NK-92 (cell line): ENCODE data around the gene SEMA3D.

ENCODE experiments used
- DNase-seq: peaks from one replicate; lab custom pipeline; 2025; ENCODE audit not compliant: unreplicated experiment; lab: John Stamatoyannopoulos, UW

Gene SEMA3D

GRCh38 chr7:85186521-85187241 lies at the start of gene SEMA3D:
SEMA3D (minus strand) TSS chr7:85187056; CDS start chr7:85121891, 65,165 bp downstream.
- no peak for DNase-seq

DNA sequence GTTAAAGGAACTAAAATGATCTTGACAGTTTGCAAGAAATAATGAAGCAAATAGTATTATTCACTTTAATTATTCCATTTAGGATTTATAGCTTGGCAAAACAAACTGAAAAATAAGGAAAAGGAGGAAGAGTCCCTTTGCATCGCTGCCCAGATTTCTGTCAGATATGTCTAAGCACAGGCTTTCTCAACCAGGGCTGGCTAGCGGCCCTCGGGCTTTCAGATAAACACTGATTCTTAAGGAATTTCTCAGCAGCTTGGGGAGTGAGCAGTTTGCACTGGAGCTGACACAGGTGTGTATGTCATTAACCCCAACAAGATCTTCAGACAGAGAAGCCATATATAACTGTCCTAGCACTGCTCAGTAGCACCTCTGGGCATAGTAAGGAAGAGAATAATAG lies 47.9 kb upstream of the SEMA3D start:
- DNase-seq: no peak

- DNase-seq: no peak
These were observed 45.2 kb upstream of the SEMA3D start for GRCh38 chr7:85232068-85232467.

DNA sequence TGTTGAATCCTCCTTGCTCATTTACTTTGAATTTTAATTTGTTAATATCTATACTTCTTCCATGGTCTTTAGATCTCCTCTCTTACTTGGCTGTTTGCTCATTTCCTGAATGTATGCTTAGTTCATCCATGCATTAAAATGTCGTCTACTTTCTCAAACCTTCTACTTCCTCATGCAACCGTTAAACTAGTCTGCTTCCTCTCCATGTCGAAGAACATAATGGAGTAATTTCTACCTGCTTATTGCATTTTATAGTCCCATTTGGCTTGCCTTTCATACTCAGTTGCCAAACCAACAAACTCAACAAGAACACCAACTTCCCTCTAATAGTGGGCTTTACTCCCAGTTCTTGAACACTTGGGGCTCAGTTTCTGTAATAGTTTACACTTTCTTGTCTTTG lies 43.8 kb upstream of the SEMA3D start:
- no peak for DNase-seq

DNA sequence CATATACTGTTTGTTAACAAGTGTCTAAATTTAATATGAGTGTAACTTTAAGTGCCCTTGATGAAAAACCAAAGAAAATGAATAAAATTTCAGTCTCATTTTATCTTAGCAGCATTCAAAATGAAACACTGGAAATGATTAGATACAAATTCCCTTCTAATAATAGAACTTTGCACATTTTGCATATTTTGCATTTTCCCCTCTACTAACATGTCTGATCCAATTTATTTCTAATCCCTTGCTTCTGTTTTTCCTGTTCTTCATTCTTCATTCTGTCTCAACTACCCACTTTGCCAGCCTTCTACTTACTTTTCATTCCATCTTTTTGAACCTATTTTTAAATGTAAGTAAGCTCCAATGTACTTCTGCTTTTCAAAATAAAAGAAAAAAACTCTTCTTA lies 42.7 kb upstream of the SEMA3D start:
- no peak for DNase-seq

DNA sequence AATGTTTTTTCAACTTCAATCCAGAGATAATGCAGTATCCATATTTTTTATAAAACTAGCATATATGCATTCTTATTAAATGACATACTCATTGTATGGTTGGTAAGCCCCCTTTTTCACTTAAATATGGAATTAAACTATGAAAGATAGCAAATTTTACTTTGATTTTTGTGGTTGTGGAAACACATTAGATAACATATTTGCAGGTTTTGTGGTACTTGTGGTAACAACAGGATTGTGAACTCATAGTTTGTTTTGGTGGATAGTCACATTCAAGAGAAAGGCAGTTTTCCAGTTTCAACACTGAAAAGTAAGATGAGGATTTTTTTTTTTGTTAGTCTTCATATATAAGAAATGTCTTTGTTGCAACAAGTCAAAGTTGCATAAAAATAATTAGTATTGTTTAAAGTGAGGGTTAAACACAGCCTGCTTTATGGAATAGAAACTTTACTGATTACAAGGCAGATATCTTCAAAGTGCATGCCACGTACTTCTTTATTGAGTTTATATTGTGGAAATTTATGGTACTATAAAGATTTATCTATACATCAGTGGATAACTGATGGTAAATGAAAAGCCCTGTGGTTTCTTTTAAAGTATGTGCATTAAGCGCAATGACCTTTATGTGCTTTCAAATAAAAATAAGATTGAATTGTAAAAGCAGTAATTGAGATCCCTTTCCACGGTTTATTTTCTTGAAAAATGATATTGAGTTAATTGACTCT lies 39.7 kb upstream of the SEMA3D start:
- no peak for DNase-seq

- no peak for DNase-seq
These were observed 37.3 kb upstream of the SEMA3D start for GRCh38 chr7:85224171-85224570.

DNA sequence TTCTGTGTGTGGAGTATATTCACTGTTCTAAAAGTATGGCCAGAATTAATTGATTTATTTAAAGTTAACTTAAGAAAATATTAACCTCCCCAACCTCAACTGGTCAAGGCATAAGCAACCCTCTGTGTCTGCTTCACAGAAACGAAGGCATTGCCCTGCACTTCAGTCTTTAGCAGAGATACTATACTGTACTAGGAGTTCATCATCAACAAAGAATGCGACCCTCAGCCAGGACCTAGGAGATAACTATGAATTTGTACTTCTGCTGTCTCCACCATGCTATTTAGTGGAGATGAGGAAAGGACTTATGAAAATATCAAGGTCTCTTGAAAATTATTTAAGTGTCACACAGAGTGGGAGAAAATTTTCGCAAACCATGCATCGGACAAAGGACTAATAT lies 35.7 kb upstream of the SEMA3D start:
- DNase-seq: no peak

DNA sequence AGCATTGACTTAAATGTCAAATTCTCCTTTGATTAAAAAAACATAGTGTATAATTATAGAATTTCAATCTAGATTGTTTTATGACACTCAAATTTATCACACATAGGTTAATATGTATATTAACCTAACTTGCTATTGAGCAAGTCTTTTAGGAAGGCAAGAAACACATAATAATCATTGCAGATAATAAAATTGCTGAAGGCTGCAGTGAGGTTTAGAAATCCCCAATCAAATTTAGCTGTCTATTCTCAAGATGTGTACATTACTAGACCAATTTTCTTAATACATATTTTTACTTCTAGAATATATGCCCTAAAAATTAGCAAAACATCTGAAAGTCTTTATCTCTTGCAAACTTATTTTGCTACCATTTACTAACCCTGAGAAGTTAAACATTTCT lies 34.9 kb upstream of the SEMA3D start:
- DNase-seq: no peak

GRCh38 chr7:85220651-85221050 lies 33.8 kb upstream of the SEMA3D start:
- DNase-seq: no peak

- DNase-seq: no peak
These were observed 33.2 kb upstream of the SEMA3D start for GRCh38 chr7:85220023-85220422.

GRCh38 chr7:85217085-85217484 lies 30.2 kb upstream of the SEMA3D start:
- DNase-seq: no peak

DNA sequence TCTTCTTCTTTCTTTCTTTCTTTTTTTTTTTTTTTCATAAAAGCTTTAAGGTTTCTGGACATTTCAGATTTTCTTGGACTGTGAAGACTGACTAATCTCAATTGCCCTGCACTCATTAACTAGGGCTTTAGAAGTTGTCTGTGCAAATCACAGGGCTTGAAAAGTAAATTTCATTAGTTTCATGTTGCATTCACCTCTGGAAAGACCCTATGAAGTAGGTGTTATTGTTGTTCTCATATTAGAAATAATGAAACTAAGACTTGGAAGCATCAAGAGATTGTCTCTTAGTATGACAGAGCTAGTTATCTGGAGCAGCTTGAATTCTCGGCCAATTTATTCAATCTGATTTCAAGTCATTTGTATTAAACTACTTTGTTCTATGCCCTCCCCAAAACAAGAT lies 28.2 kb upstream of the SEMA3D start:
- DNase-seq: no peak

GRCh38 chr7:85213500-85213899 lies 26.6 kb upstream of the SEMA3D start:
- DNase-seq: no peak

DNA sequence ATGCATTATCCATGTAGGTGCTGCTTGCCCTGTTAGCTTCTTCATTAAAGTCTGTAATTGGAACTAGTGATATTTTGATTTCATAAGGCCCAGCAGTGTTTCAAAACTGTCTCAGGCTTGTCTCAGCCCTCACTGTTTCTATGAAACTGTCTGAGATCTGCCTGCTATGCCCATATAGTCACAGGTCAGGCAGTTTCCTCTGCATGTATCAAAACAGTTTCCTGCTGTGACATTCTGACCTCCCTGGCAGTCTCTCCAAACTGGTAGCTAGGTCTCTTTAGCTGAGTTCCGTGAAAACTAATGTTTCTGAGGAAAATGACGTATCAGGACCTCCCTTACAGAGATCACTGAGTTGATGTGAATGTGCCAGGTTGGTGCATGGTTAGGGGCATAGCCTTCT lies 18.9 kb upstream of the SEMA3D start:
- DNase-seq: no peak

GRCh38 chr7:85204496-85204895 lies 17.6 kb upstream of the SEMA3D start:
- no peak for DNase-seq

DNA sequence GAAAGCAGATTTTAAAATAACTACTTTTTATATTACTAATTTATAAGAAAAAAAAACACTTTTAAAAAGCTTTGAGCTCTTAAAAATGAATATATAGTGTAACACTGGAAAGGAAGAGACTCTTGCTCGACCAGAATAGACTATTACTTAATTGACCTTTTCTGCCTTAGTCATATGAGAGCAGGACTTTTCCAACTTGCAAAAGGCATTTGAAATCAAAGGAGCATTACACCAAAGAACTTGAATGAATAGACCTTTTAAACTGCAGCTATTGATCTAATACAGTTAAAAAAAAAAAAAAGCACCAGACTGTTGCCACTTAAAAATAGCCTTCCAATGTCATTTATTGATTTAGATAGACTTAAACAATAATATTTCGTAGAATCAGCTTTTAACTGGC lies 17.2 kb upstream of the SEMA3D start:
- DNase-seq: no peak

GRCh38 chr7:85201209-85201608 lies 14.4 kb upstream of the SEMA3D start:
- no peak for DNase-seq

DNA sequence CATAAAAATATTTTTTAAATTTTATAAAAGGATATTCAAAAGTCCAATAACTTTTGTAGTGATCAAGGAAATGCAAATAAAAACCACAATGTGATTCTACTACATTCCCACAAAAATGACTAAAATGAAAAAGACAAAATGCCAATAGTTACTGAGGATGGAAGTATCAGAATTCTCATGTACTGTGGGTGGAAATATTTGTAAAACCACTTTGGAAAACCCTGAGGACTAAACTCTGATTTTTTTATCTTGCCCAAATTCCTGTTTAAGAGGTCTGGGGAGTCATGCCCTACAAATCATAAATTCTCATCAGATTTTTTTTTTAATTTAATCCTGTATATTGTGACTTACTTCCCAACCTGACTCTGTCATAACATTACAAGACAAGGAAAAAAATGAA lies 9.8 kb upstream of the SEMA3D start:
- no peak for DNase-seq

DNA sequence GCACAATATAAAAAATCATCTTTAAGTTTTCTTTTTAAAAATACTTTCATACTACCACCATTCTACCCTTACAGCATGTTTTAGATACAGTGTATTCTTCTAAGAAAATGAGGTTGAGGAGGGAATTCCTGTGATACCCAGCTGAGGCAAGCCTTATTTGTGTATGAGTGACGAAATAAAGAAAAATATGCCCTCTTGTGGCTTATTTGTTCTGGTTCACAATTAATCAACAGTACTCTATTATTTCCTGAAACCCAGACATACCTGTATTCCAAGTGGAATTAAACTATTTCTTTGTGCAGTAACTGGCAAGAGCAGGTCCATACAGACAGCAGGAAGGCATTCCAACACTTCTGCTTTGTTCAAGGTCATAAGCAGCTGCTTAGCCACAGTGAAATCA lies 4.5 kb upstream of the SEMA3D start:
- no peak for DNase-seq

- no peak for DNase-seq
These were observed 754 bp downstream of the SEMA3D start for GRCh38 chr7:85186083-85186520.

DNA sequence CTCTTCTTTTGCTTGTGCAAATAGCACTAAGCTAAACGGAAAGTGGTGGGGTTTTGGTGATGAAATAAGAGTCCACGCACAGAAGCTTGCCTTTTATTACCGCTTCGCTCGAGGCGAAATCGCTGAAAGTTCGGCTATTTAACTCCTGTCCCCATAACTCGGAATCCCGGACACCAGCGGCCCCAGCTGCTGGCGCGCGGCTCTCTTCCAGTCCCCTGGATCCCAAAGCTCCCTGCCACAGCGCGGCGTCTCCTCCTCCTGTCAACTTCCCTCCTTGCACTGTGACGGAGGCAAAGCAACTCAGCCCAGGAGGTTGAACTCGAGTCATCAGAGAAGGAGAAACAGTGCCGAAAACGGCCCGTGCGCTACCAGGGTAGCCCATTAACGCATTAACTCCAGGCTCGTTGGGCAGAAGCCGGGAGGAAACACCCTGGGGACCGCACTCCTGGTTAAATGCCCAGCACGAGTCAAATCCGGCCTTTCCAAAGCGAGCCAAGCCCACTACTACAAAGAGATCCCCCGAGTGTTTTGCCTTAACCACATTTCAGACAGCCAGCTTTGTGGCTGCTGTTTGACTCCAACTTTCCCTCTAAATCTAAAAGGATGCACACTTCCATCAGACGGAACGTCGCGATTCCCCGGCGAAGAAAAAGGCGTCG lies 1.3 kb downstream of the SEMA3D start:
- no peak for DNase-seq
